GM12878 (cell line): ENCODE measurements around the gene KIF18A.

ENCODE experiments used
- BMI1 ChIP-seq: fragments of 450-650 bp; IDR thresholded peaks from 2 replicates; pipeline ENCODE4 v1.6.1; 2016; ENCODE audit warnings: mild to moderate bottlenecking, moderate library complexity, borderline replicate concordance
- CEBPB ChIP-seq, 2 experiments: fragments of 150-350 bp in 1 of 2; IDR thresholded peaks; 2 replicates each; pipeline ENCODE4 v1.6.1; 2012 to 2014; ENCODE audit warnings: low read depth in 2 of 2, low read length in 2 of 2, borderline replicate concordance in 1 of 2, inconsistent platforms in 1 of 2
- CTCF ChIP-seq, 3 experiments: IDR thresholded peaks in 2 of 3; conservative IDR thresholded peaks in 1 of 3; 2 replicates each; pipeline ENCODE4 v1.5.1; 2011; ENCODE audit warnings: low read depth in 3 of 3, low read length in 3 of 3, mild to moderate bottlenecking in 3 of 3, control low read depth in 2 of 3, moderate library complexity in 2 of 3, inconsistent platforms in 1 of 3, mixed read lengths in 1 of 3; ENCODE audit not compliant: control insufficient read depth in 2 of 3, insufficient read depth in 1 of 3; ENCODE audit errors: extremely low read depth in 1 of 3
- EP300 ChIP-seq, 2 experiments: fragments of 150-350 bp in 1 of 2; IDR thresholded peaks; 2 replicates each; pipeline ENCODE4 v1.6.1; 2011 to 2012; ENCODE audit warnings: low read depth in 2 of 2, low read length in 2 of 2, borderline replicate concordance in 1 of 2, improper control_type of control experiment in 1 of 2, inconsistent platforms in 1 of 2; ENCODE audit not compliant: control insufficient read depth in 1 of 2
- HDAC2 ChIP-seq: fragments of 200-600 bp; sonication (generic); IDR thresholded peaks from 2 replicates; pipeline ENCODE4 v1.6.1; 2017
- MXI1 ChIP-seq: fragments of 150-350 bp; IDR thresholded peaks from 2 replicates; pipeline ENCODE4 v1.6.1; 2011; ENCODE audit warnings: low read depth, mild to moderate bottlenecking, inconsistent platforms, low read length, improper control_type of control experiment
- POLR2A ChIP-seq: IDR thresholded peaks from 2 replicates; pipeline ENCODE4 v1.6.1; 2011; ENCODE audit warnings: low read depth, mild to moderate bottlenecking, low read length
- RAD21 ChIP-seq: IDR thresholded peaks from 2 replicates; pipeline ENCODE4 v1.6.1; 2011; ENCODE audit warnings: mild to moderate bottlenecking, low read depth, low read length, moderate library complexity; ENCODE audit not compliant: insufficient read depth
- RELA ChIP-seq: fragments of 450-650 bp; IDR thresholded peaks from 2 replicates; pipeline ENCODE4 v1.8.0; 2014; ENCODE audit warnings: borderline replicate concordance; ENCODE audit not compliant: partially characterized antibody
- ZZZ3 ChIP-seq: IDR thresholded peaks from 2 replicates; pipeline ENCODE4 v1.6.1; 2011; ENCODE audit warnings: low read depth; ENCODE audit not compliant: control insufficient read depth, insufficient read length

GRCh38 chr11:28092786-28093185, 15.2 kb downstream of the KIF18A start:
- TF ChIP-seq EP300 (IDR thresholded peaks at IDR 0.05; ENCODE audit: borderline replicate concordance in 1 of 2, control insufficient read depth in 1 of 2, low read depth in 2 of 2, low read length in 2 of 2) (no peak), BMI1 (no peak), CTCF (IDR thresholded peaks at IDR 0.05 in 2 of 3, conservative IDR thresholded peaks at IDR 0.05 in 1 of 3; ENCODE audit: control insufficient read depth in 2 of 3, extremely low read depth in 1 of 3, insufficient read depth in 1 of 3, low read depth in 3 of 3, low read length in 3 of 3) (no peak), ZZZ3 (no peak), RELA (no peak), HDAC2 (no peak), CEBPB (IDR thresholded peaks at IDR 0.05; ENCODE audit: borderline replicate concordance in 1 of 2, low read depth in 2 of 2, low read length in 2 of 2) (no peak), RAD21 (no peak), POLR2A (no peak), MXI1 (no peak)
